GM12891 (cell line): ENCODE measurements around the gene SCN4B.

Experiments used
- POLR2A ChIP-seq: IDR thresholded peaks from 2 replicates; pipeline ENCODE4 v1.6.1; 2011; ENCODE audit warnings: low read depth, low read length, control low read depth
- POLR2AphosphoS5 ChIP-seq: IDR thresholded peaks from 2 replicates; pipeline ENCODE4 v1.6.1; 2011; ENCODE audit warnings: low read depth, low read length, control low read depth
- POU2F2 ChIP-seq: IDR thresholded peaks from 2 replicates; pipeline ENCODE4 v1.6.1; 2011; ENCODE audit warnings: low read depth, mild to moderate bottlenecking, control low read depth, low read length, moderate library complexity
- SPI1 ChIP-seq: IDR thresholded peaks from 2 replicates; pipeline ENCODE4 v1.6.1; 2011; ENCODE audit warnings: low read depth, low read length, control low read depth
- TAF1 ChIP-seq: IDR thresholded peaks from 2 replicates; pipeline ENCODE4 v1.6.1; 2011; ENCODE audit warnings: low read depth, low read length, control low read depth

DNA sequence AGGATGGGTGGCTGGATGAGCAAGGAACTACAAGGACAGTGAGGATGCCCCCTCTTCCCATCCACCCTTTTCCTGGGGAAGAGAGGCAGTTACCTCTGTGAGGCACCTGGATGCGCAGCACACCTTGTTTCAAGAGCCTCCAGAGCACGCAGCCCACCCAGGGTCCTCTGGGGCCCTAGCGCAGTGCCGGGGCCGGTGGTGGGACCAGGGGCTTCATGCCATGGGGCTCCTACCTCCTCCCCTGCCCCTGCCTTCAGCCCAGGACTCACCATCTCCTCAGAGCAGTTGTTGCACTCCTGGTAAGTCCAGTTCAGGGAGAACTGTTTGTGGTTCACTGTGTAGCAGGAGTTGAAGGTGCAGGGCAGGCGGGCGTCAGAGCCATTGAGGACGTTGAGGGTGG, 15.7 kb upstream of the SCN4B start:
- TF ChIP-seq POU2F2, result no peak
- no peak for TF ChIP-seq POLR2AphosphoS5
- no peak for TF ChIP-seq POLR2A
- TF ChIP-seq TAF1, result no peak
- no peak for TF ChIP-seq SPI1
